22Rv1 (cell line): ENCODE measurements around the gene OR6V1.
A peak's percentile ranks its signal among the peaks of the same experiment; 100 is the strongest.

ENCODE experiments used
- H3K27ac ChIP-seq: fragments of 450-650 bp; 2 replicates; pipeline ENCODE4 v1.5.1; 2017
- CTCF ChIP-seq: fragments of 450-650 bp; IDR thresholded peaks from 2 replicates; pipeline ENCODE4 v1.5.1; 2017; ENCODE audit warnings: mild to moderate bottlenecking
- ZFX ChIP-seq: fragments of 450-650 bp; IDR thresholded peaks from 2 replicates; pipeline ENCODE4 v1.6.1; 2017; ENCODE audit warnings: antibody characterized with exemption, borderline replicate concordance

The OR6V1 gene

DNA sequence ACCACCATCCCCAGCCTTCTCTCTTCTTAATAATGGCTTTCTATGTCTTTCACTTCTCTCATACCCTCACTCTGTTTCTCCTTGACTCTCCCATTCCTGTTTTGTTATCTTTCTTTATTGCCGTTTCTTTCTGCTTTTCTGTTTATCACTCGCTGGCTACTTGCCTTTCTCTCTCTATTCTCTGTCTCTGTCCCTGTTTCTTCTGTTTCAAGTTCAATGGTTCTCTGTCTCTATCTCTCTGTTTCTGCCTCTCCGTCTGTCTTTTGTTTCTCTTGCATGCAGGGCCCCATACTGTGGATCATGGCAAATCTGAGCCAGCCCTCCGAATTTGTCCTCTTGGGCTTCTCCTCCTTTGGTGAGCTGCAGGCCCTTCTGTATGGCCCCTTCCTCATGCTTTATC lies at the start of gene OR6V1:
Gene OR6V1 (plus strand): TSS at position 301 of the 400 bp plus-strand sequence. CDS start 0 bp downstream, at position 301.
- TF ChIP-seq CTCF (no peak), ZFX (no peak)
- H3K27ac ChIP-seq = no peak within 1 kb of the TSS

- H3K27ac ChIP-seq = no peak overlapping the region
- TF ChIP-seq ZFX (no peak), CTCF (no peak)
These were observed 49.2 kb upstream of the OR6V1 start for GRCh38 chr7:143002898-143003297.

GRCh38 chr7:143003393-143004051 lies 48.6 kb upstream of the OR6V1 start:
- no peak overlapping the region for H3K27ac ChIP-seq
- TF ChIP-seq CTCF (peak; percentile 98), ZFX (no peak)

- H3K27ac ChIP-seq = no peak overlapping the region
- TF ChIP-seq ZFX (no peak), CTCF (no peak)
These were observed 46.4 kb upstream of the OR6V1 start for GRCh38 chr7:143005632-143006260.

- H3K27ac ChIP-seq = no peak overlapping the region
- TF ChIP-seq CTCF (peak; percentile 99), ZFX (no peak)
These were observed 43.9 kb upstream of the OR6V1 start for GRCh38 chr7:143008007-143008901.

DNA sequence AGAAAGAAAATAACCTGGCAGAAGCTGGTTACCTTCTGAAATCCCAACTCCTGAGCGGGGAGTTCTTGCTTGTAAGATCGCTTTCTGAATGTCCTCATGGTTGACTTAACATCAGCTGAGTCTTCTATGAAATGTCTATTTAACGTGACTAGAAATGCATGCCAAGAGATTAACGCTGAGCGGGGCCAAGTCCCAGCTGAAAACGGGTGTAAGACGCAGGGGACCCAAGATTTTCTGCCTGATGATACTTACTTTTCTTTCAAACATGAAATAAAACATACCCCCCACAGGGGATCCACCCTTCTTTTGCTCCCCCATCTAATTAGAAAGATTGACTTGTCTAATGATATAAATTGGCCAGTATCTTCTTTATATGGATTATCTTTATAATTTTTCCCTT lies 40.1 kb upstream of the OR6V1 start:
- TF ChIP-seq ZFX (no peak), CTCF (no peak)
- no peak overlapping the region for H3K27ac ChIP-seq

GRCh38 chr7:143012409-143012808 lies 39.7 kb upstream of the OR6V1 start:
- H3K27ac ChIP-seq = no peak overlapping the region
- TF ChIP-seq ZFX (no peak), CTCF (no peak)
